Large intestine (tissue), 3 donors: ENCODE results near the gene PDE8B. TPM values are rescaled to one million over a fixed set of nuclear protein-coding genes. Genes with fewer than 3 reads are reported as not detected.
A peak's percentile ranks its signal among the peaks of the same experiment; 100 is the strongest.

ENCODE experiments used
- DNase-seq, 2 donors: peaks; one replicate each; pipeline versions ENCODE4 v3.0.0 to v3.0.0-alpha.2; 2013
- H3K27ac ChIP-seq: one replicate; pipeline ENCODE4 v1.5.1; 2013; ENCODE audit warnings: low read length
- H3K27me3 ChIP-seq: 2 replicates; pipeline ENCODE4 v1.6.1; 2013; ENCODE audit warnings: low read length; ENCODE audit not compliant: control insufficient read depth, insufficient read depth
- H3K36me3 ChIP-seq: 2 replicates; pipeline ENCODE4 v1.6.1; 2013; ENCODE audit warnings: low read length; ENCODE audit not compliant: control insufficient read depth, insufficient read depth
- H3K4me1 ChIP-seq: one replicate; pipeline ENCODE4 v1.6.1; 2013; ENCODE audit warnings: low read length; ENCODE audit not compliant: control insufficient read depth, insufficient read depth
- H3K4me3 ChIP-seq: one replicate; pipeline ENCODE4 v1.5.1; 2013; ENCODE audit warnings: low read length
- H3K9me3 ChIP-seq: one replicate; pipeline ENCODE4 v1.6.1; 2013; ENCODE audit warnings: mild to moderate bottlenecking, low read depth, low read length, moderate library complexity; ENCODE audit not compliant: control insufficient read depth
- WGBS: methylation state at CpG from one replicate; pipeline ENCODE4 v1.1.5; 2013; ENCODE audit warnings: low lambda C conversion rate; ENCODE audit not compliant: insufficient coverage; 5-methylcytosine and 5-hydroxymethylcytosine counted together
- polyA plus RNA-seq: library from polyadenylated mRNA; unstranded; fragments of 120-200 nt; gene quantifications from one replicate; pipeline ENCODE4 v1.2.1, GENCODE V29; 2013

The PDE8B gene
- polyA plus RNA-seq, 1 donor = 4.0 TPM

- H3K4me1 ChIP-seq = no peaks in the 10 kb centered on the region
- H3K27ac ChIP-seq = no peak overlapping the region
- H3K4me3 ChIP-seq = no peak overlapping the region
- 86% methylated on average over 1 of the region's 4 CpGs for WGBS
- DNase-seq = peak; percentile 9 to 16
- H3K9me3 ChIP-seq = no peaks in the 10 kb centered on the region
- no peaks in the 10 kb centered on the region for H3K27me3 ChIP-seq
- no peaks in the 10 kb centered on the region for H3K36me3 ChIP-seq
Observed at GRCh38 chr5:77337686-77338085, 127.2 kb downstream of the PDE8B start.

GRCh38 chr5:77339337-77339890, 128.9 kb downstream of the PDE8B start:
- no peaks in the 10 kb centered on the region for H3K36me3 ChIP-seq
- no peak overlapping the region for H3K27ac ChIP-seq
- H3K4me3 ChIP-seq = no peak overlapping the region
- H3K4me1 ChIP-seq = no peaks in the 10 kb centered on the region
- H3K9me3 ChIP-seq = no peaks in the 10 kb centered on the region
- no peaks in the 10 kb centered on the region for H3K27me3 ChIP-seq
- 100% methylated on average over 2 of the region's 4 CpGs for WGBS
- no peak for DNase-seq

- Histone ChIP-seq H3K27me3 (no peaks in the 10 kb centered on the region), H3K4me1 (no peaks in the 10 kb centered on the region), H3K27ac (no peak overlapping the region), H3K9me3 (no peaks in the 10 kb centered on the region), H3K4me3 (no peak overlapping the region), H3K36me3 (no peaks in the 10 kb centered on the region)
- DNase-seq = no peak
- WGBS = 80% methylated on average over 1 of the region's 3 CpGs
Observed at GRCh38 chr5:77343165-77343564, 132.7 kb downstream of the PDE8B start.

- H3K36me3 ChIP-seq = no peaks in the 10 kb centered on the region
- no peak overlapping the region for H3K4me3 ChIP-seq
- no peaks in the 10 kb centered on the region for H3K9me3 ChIP-seq
- H3K27ac ChIP-seq = no peak overlapping the region
- no peaks in the 10 kb centered on the region for H3K27me3 ChIP-seq
- no peaks in the 10 kb centered on the region for H3K4me1 ChIP-seq
- DNase-seq = no peak
- WGBS = 17% methylated on average over 1 of the region's 5 CpGs
Observed at GRCh38 chr5:77347435-77348098, 137.1 kb downstream of the PDE8B start.

- no peaks in the 10 kb centered on the region for H3K9me3 ChIP-seq
- H3K27ac ChIP-seq = no peak overlapping the region
- 86% methylated on average over 1 of the region's 4 CpGs for WGBS
- no peaks in the 10 kb centered on the region for H3K36me3 ChIP-seq
- H3K4me1 ChIP-seq = no peaks in the 10 kb centered on the region
- DNase-seq = no peak
- H3K27me3 ChIP-seq = no peaks in the 10 kb centered on the region
- no peak overlapping the region for H3K4me3 ChIP-seq
Observed at GRCh38 chr5:77353251-77353650, 142.8 kb downstream of the PDE8B start.

- DNase-seq = no peak
- Histone ChIP-seq H3K4me1 (no peaks in the 10 kb centered on the region), H3K27ac (no peak overlapping the region), H3K9me3 (no peaks in the 10 kb centered on the region), H3K4me3 (no peak overlapping the region), H3K27me3 (no peaks in the 10 kb centered on the region), H3K36me3 (no peaks in the 10 kb centered on the region)
- no CpG with 5 or more reads among the region's 2 CpGs for WGBS
Observed at GRCh38 chr5:77354454-77354853, 144.0 kb downstream of the PDE8B start.

GRCh38 chr5:77355080-77355479, 144.6 kb downstream of the PDE8B start:
- Histone ChIP-seq H3K9me3 (no peaks in the 10 kb centered on the region), H3K4me1 (no peaks in the 10 kb centered on the region), H3K27ac (no peak overlapping the region), H3K27me3 (no peaks in the 10 kb centered on the region), H3K36me3 (no peaks in the 10 kb centered on the region), H3K4me3 (no peak overlapping the region)
- DNase-seq = no peak
- WGBS = no CpG with 5 or more reads among the region's 7 CpGs

GRCh38 chr5:77355751-77356150, 145.3 kb downstream of the PDE8B start:
- H3K27ac ChIP-seq = no peak overlapping the region
- H3K9me3 ChIP-seq = no peaks in the 10 kb centered on the region
- no peaks in the 10 kb centered on the region for H3K36me3 ChIP-seq
- DNase-seq = no peak
- H3K4me1 ChIP-seq = no peaks in the 10 kb centered on the region
- no peak overlapping the region for H3K4me3 ChIP-seq
- H3K27me3 ChIP-seq = no peaks in the 10 kb centered on the region

GRCh38 chr5:77356740-77357139, 146.3 kb downstream of the PDE8B start:
- no peak overlapping the region for H3K27ac ChIP-seq
- no CpG with 5 or more reads among the region's 3 CpGs for WGBS
- H3K27me3 ChIP-seq = no peaks in the 10 kb centered on the region
- H3K36me3 ChIP-seq = no peaks in the 10 kb centered on the region
- no peak for DNase-seq
- H3K4me1 ChIP-seq = no peaks in the 10 kb centered on the region
- H3K9me3 ChIP-seq = no peaks in the 10 kb centered on the region
- no peak overlapping the region for H3K4me3 ChIP-seq

- no peak for DNase-seq
- 100% methylated on average over 2 of the region's 10 CpGs for WGBS
- Histone ChIP-seq H3K36me3 (no peaks in the 10 kb centered on the region), H3K4me1 (no peaks in the 10 kb centered on the region), H3K27ac (no peak overlapping the region), H3K4me3 (no peak overlapping the region), H3K9me3 (no peaks in the 10 kb centered on the region), H3K27me3 (no peaks in the 10 kb centered on the region)
Observed at GRCh38 chr5:77358255-77359205, 148.1 kb downstream of the PDE8B start.
